MM.1S (cell line): ENCODE data around the gene KLHL35.

Experiments used
- DNase-seq: peaks from one replicate; pipeline ENCODE4 v3.0.0-alpha.2; 2015
- H2AFZ ChIP-seq: fragments of 300-600 bp; sonication (generic); 2 replicates; pipeline ENCODE4 v1.6.0; 2016; ENCODE audit warnings: antibody characterized with exemption, low read length
- H3F3A ChIP-seq: fragments of 300-600 bp; sonication (generic); 2 replicates; pipeline ENCODE4 v1.6.1; 2016; ENCODE audit warnings: mild to moderate bottlenecking, antibody characterized with exemption, low read length, moderate library complexity, mixed read lengths; ENCODE audit not compliant: insufficient read depth
- H3K27ac ChIP-seq: fragments of 300-600 bp; sonication (generic); 2 replicates; pipeline ENCODE4 v1.5.1; 2016; ENCODE audit warnings: mild to moderate bottlenecking, low read length
- H3K27me3 ChIP-seq: fragments of 300-600 bp; sonication (generic); replicated peaks from 2 replicates; pipeline ENCODE4 v1.6.0; 2016; ENCODE audit warnings: low read length; ENCODE audit not compliant: insufficient read depth
- H3K36me3 ChIP-seq: fragments of 300-600 bp; sonication (generic); replicated peaks from 2 replicates; pipeline ENCODE4 v1.6.1; 2016; ENCODE audit warnings: mild to moderate bottlenecking, low read length, mixed read lengths; ENCODE audit not compliant: insufficient read depth
- H3K4me1 ChIP-seq: fragments of 300-600 bp; sonication (generic); 2 replicates; pipeline ENCODE4 v1.6.1; 2016; ENCODE audit warnings: low read length, mixed read lengths
- H3K4me2 ChIP-seq: fragments of 300-600 bp; sonication (generic); 2 replicates; pipeline ENCODE4 v1.6.0; 2016; ENCODE audit warnings: low read depth, low read length
- H3K4me3 ChIP-seq: fragments of 300-600 bp; sonication (generic); 2 replicates; pipeline ENCODE4 v1.5.1; 2016; ENCODE audit warnings: low read length, mixed read lengths
- H3K79me2 ChIP-seq: fragments of 300-600 bp; sonication (generic); 2 replicates; pipeline ENCODE4 v1.6.1; 2016; ENCODE audit warnings: mixed run types, low read length, mixed read lengths
- H3K9ac ChIP-seq: fragments of 300-600 bp; sonication (generic); 2 replicates; pipeline ENCODE4 v1.6.1; 2016; ENCODE audit warnings: low read length, mixed read lengths
- H3K9me2 ChIP-seq: fragments of 300-600 bp; sonication (generic); replicated peaks from 2 replicates; pipeline ENCODE4 v1.6.1; 2016; ENCODE audit warnings: mild to moderate bottlenecking, low read length, mixed read lengths; ENCODE audit not compliant: insufficient read depth
- H3K9me3 ChIP-seq: fragments of 300-600 bp; sonication (generic); replicated peaks from 2 replicates; pipeline ENCODE4 v1.6.1; 2016; ENCODE audit warnings: mild to moderate bottlenecking, low read length, mixed read lengths; ENCODE audit not compliant: insufficient read depth
- H4K20me1 ChIP-seq: fragments of 300-600 bp; sonication (generic); 2 replicates; pipeline ENCODE4 v1.6.1; 2016; ENCODE audit warnings: mild to moderate bottlenecking, low read length, moderate library complexity, mixed read lengths; ENCODE audit not compliant: insufficient read depth
- CTCF ChIP-seq: fragments of 300-600 bp; sonication (generic); IDR thresholded peaks from 2 replicates; pipeline ENCODE4 v1.5.1; 2016; ENCODE audit warnings: antibody characterized with exemption, low read length, mixed read lengths
- EZH2 ChIP-seq: fragments of 300-600 bp; sonication (generic); optimal IDR thresholded peaks from 2 replicates; pipeline ENCODE3; 2017; ENCODE audit warnings: low read depth, mild to moderate bottlenecking, antibody characterized with exemption, low read length, mixed read lengths
- EZH2phosphoT487 ChIP-seq: fragments of 300-600 bp; sonication (generic); IDR thresholded peaks from 2 replicates; pipeline ENCODE4 v1.6.1; 2018; ENCODE audit warnings: antibody characterized with exemption, low read length

The KLHL35 gene

GRCh38 chr11:75462117-75462653 lies 29.2 kb upstream of the KLHL35 start:
- Histone ChIP-seq H3K4me1 (no peaks in the 10 kb centered on the region), H3K27me3 (peaks cover 13% of the 10 kb centered on the region)

GRCh38 chr11:75461151-75461550 lies 28.1 kb upstream of the KLHL35 start:
- no peaks in the 10 kb centered on the region for H3K79me2 ChIP-seq
- no peaks in the 10 kb centered on the region for H3F3A ChIP-seq
- no peaks in the 10 kb centered on the region for H3K9me3 ChIP-seq
- TF ChIP-seq CTCF, result no peak
- no peak for TF ChIP-seq EZH2phosphoT487
- no peak for TF ChIP-seq EZH2
- H3K4me3 ChIP-seq, result no peak overlapping the region
- H3K9ac ChIP-seq, result no peak overlapping the region
- H3K27me3 ChIP-seq, result peaks cover 16% of the 10 kb centered on the region
- H3K27ac ChIP-seq, result no peak overlapping the region
- no peaks in the 10 kb centered on the region for H3K36me3 ChIP-seq
- no peak overlapping the region for H2AFZ ChIP-seq
- no peak overlapping the region for H3K4me2 ChIP-seq
- H4K20me1 ChIP-seq, result no peaks in the 10 kb centered on the region
- H3K4me1 ChIP-seq, result no peaks in the 10 kb centered on the region
- H3K9me2 ChIP-seq, result no peaks in the 10 kb centered on the region
- DNase-seq, result no peak

More at GRCh38 chr11:75462117-75462653, 29.2 kb upstream of the KLHL35 start:
- no peak overlapping the region for H3K4me3 ChIP-seq
- H3K9ac ChIP-seq, result no peak overlapping the region
- H3K9me2 ChIP-seq, result no peaks in the 10 kb centered on the region
- H3K79me2 ChIP-seq, result no peaks in the 10 kb centered on the region
- no peaks in the 10 kb centered on the region for H3F3A ChIP-seq
- no peak overlapping the region for H2AFZ ChIP-seq
- no peak for DNase-seq
- H3K9me3 ChIP-seq, result no peaks in the 10 kb centered on the region
- H3K36me3 ChIP-seq, result no peaks in the 10 kb centered on the region
- H3K4me2 ChIP-seq, result no peak overlapping the region
- TF ChIP-seq EZH2phosphoT487 (no peak), CTCF (no peak), EZH2 (no peak)
- H3K27ac ChIP-seq, result no peak overlapping the region
- no peaks in the 10 kb centered on the region for H4K20me1 ChIP-seq

- Histone ChIP-seq H3K36me3 (no peaks in the 10 kb centered on the region), H3K9me2 (no peaks in the 10 kb centered on the region), H3K79me2 (no peaks in the 10 kb centered on the region), H3K4me2 (no peak overlapping the region), H3K4me3 (no peak overlapping the region), H3K9ac (no peak overlapping the region), H2AFZ (no peak overlapping the region), H3K27ac (no peak overlapping the region), H4K20me1 (no peaks in the 10 kb centered on the region), H3F3A (no peaks in the 10 kb centered on the region), H3K9me3 (no peaks in the 10 kb centered on the region), H3K27me3 (peaks cover 24% of the 10 kb centered on the region), H3K4me1 (no peaks in the 10 kb centered on the region)
- TF ChIP-seq EZH2 (no peak), CTCF (no peak), EZH2phosphoT487 (no peak)
- no peak for DNase-seq
Measured at GRCh38 chr11:75456596-75457183, 23.7 kb upstream of the KLHL35 start.
